H1 (cell line): ENCODE data around the gene C3orf20.

ENCODE experiments used
- CEBPB ChIP-seq: IDR thresholded peaks from 2 replicates; pipeline ENCODE4 v1.6.1; 2012; ENCODE audit warnings: low read depth, low read length
- CHD1 ChIP-seq: IDR thresholded peaks from 2 replicates; pipeline ENCODE4 v1.6.1; 2012; ENCODE audit warnings: low read depth, low read length, improper control_type of control experiment
- CTCF ChIP-seq, 3 experiments: IDR thresholded peaks; 1 replicate in 2 of 3; 2 replicates in 1 of 3; pipeline versions ENCODE4 v1.5.1 to v1.6.1; 2011; ENCODE audit warnings: low read length in 3 of 3, mild to moderate bottlenecking in 3 of 3, inconsistent platforms in 2 of 3, low read depth in 1 of 3, moderate library complexity in 1 of 3; ENCODE audit not compliant: insufficient read depth in 1 of 3; ENCODE audit errors: control extremely low read depth in 1 of 3
- JUN ChIP-seq: IDR thresholded peaks from 2 replicates; pipeline ENCODE4 v1.6.1; 2011; ENCODE audit warnings: low read depth, mild to moderate bottlenecking, improper control_type of control experiment, low read length
- KDM5A ChIP-seq: fragments of 200-600 bp; IDR thresholded peaks from 2 replicates; pipeline ENCODE4 v1.7.1; 2012; ENCODE audit warnings: mild to moderate bottlenecking, low read length, inconsistent platforms, mixed read lengths
- MAX ChIP-seq: IDR thresholded peaks from 2 replicates; pipeline ENCODE4 v1.6.1; 2012; ENCODE audit warnings: inconsistent platforms
- POLR2A ChIP-seq, 2 experiments: IDR thresholded peaks; 1 replicate in 1 of 2; 2 replicates in 1 of 2; pipeline ENCODE4 v1.6.1; 2011; ENCODE audit warnings: low read depth in 2 of 2, low read length in 2 of 2, mild to moderate bottlenecking in 2 of 2; ENCODE audit errors: control extremely low read depth in 1 of 2
- RNF2 ChIP-seq: fragments of 200-900, 300-1000 bp; sonication (generic); IDR thresholded peaks from 2 replicates; pipeline ENCODE4 v1.7.1; 2016; ENCODE audit warnings: borderline replicate concordance, low read depth, mild to moderate bottlenecking, antibody characterized with exemption, low read length; ENCODE audit not compliant: poor library complexity, severe bottlenecking; ENCODE audit errors: missing control alignments

- TF ChIP-seq CEBPB: no peak
- no peak for TF ChIP-seq CTCF (IDR thresholded peaks at IDR 0.05; ENCODE audit: control extremely low read depth in 1 of 3, insufficient read depth in 1 of 3, low read depth in 1 of 3, low read length in 3 of 3)
- TF ChIP-seq JUN: no peak
- TF ChIP-seq KDM5A: no peak
- TF ChIP-seq RNF2: no peak
- TF ChIP-seq MAX: no peak
- no peak for TF ChIP-seq CHD1
- TF ChIP-seq POLR2A (IDR thresholded peaks at IDR 0.05; ENCODE audit: control extremely low read depth in 1 of 2, low read depth in 2 of 2, low read length in 2 of 2): no peak
Observed at GRCh38 chr3:14680716-14681115, 5.8 kb downstream of the C3orf20 start.
